GM12878 (cell line): ENCODE results near the gene ARMC2. TPM values are rescaled to one million over a fixed set of nuclear protein-coding genes. Genes with fewer than 3 reads are reported as not detected.

Experiments
- ATAC-seq: fragments of 200-7000 bp; cut with Tn5 transposase; 3 replicates; pipeline ENCODE4 v1.9.1; 2020; ENCODE audit warnings: mild to moderate bottlenecking, moderate library complexity
- BruUV-seq: library from RNA; stranded (reverse); fragments of 400-500 nt; replicated peaks from 2 replicates; lab custom pipeline; 2021; lab: Mats Ljungman, UMichigan
- CTCF ChIA-PET: fragments of 300-600 bp; sonication (Branson Sonifier 250); formaldehyde crosslinking; extraction: SDS; loops from one replicate; lab custom pipeline; 2021; ENCODE audit warnings: inconsistent platforms; lab: Yijun Ruan, JAX
- POLR2A ChIA-PET: fragments of 350-600 bp; formaldehyde crosslinking; extraction: SDS; loops from one replicate; lab custom pipeline; 2021; ENCODE audit warnings: inconsistent platforms; lab: Charles Lee
- RAD21 ChIA-PET: fragments of 300-600 bp; sonication (Branson Sonifier 250); formaldehyde crosslinking; loops from one replicate; lab custom pipeline; 2023; ENCODE audit warnings: antibody characterized with exemption; ENCODE audit not compliant: unreplicated experiment; lab: Charles Lee
- SMC1A ChIA-PET: fragments of 300-600 bp; sonication (Branson Sonifier 250); formaldehyde crosslinking; loops from one replicate; lab custom pipeline; 2023; ENCODE audit not compliant: unreplicated experiment, uncharacterized antibody; lab: Charles Lee
- DNase-seq: peaks from one replicate; pipeline ENCODE4 v3.0.0-alpha.2; 2011; ENCODE audit warnings: low read depth, low spot score
- FAIRE-seq: peaks from 3 replicates; lab custom pipeline; 2011; peaks lifted over from hg19 to GRCh38; lab: Jason Lieb, UNC
- H2AFZ ChIP-seq: 2 replicates; pipeline ENCODE4 v1.6.0; 2011; ENCODE audit warnings: low read depth, low read length, control low read depth; ENCODE audit not compliant: control insufficient read depth
- H3K27ac ChIP-seq: 2 replicates; pipeline ENCODE4 v1.5.1; 2011; ENCODE audit warnings: control low read depth; ENCODE audit not compliant: control insufficient read depth, insufficient read depth
- H3K27me3 ChIP-seq, 2 experiments: replicated peaks in 1 of 2; 2 replicates each; pipeline versions ENCODE4 v1.6.0 to v1.6.1; 2011; ENCODE audit warnings: low read length in 1 of 2; ENCODE audit not compliant: control insufficient read depth in 2 of 2, insufficient read depth in 2 of 2
- H3K36me3 ChIP-seq, 2 experiments: 2 replicates each; pipeline ENCODE4 v1.5.1; 2011; ENCODE audit warnings: low read length in 1 of 2; ENCODE audit not compliant: control insufficient read depth in 2 of 2, insufficient read depth in 2 of 2
- H3K4me1 ChIP-seq: 2 replicates; pipeline ENCODE4 v1.6.1; 2011; ENCODE audit warnings: mild to moderate bottlenecking, low read length, moderate library complexity, mixed read lengths; ENCODE audit not compliant: control insufficient read depth, insufficient read depth
- H3K4me2 ChIP-seq: 2 replicates; pipeline ENCODE4 v1.6.0; 2011; ENCODE audit warnings: control low read depth; ENCODE audit not compliant: control insufficient read depth, insufficient read depth
- H3K4me3 ChIP-seq: fragments of 200-600 bp; sonication (generic); 2 replicates; pipeline ENCODE4 v1.5.1; 2016
- H3K79me2 ChIP-seq: 2 replicates; pipeline ENCODE4 v1.6.0; 2011; ENCODE audit warnings: low read length; ENCODE audit not compliant: control insufficient read depth, insufficient read depth
- H3K9ac ChIP-seq: 2 replicates; pipeline ENCODE4 v1.8.0; 2011; ENCODE audit warnings: low read length, control low read depth, mixed read lengths; ENCODE audit not compliant: control insufficient read depth, insufficient read depth
- H3K9me3 ChIP-seq: replicated peaks from 3 replicates; pipeline ENCODE4 v1.5.1; 2011; ENCODE audit warnings: mild to moderate bottlenecking, low read length; ENCODE audit not compliant: control insufficient read depth, insufficient read depth
- H4K20me1 ChIP-seq: 2 replicates; pipeline ENCODE4 v1.6.0; 2011; ENCODE audit not compliant: control insufficient read depth, insufficient read depth
- CBFB ChIP-seq: IDR thresholded peaks from 2 replicates; pipeline ENCODE4 v1.6.1; 2016; ENCODE audit warnings: antibody characterized with exemption, low read depth
- CHD4 ChIP-seq: fragments of 200-600 bp; sonication (generic); IDR thresholded peaks from 2 replicates; pipeline ENCODE4 v1.6.1; 2016; ENCODE audit warnings: mild to moderate bottlenecking
- ETV6 ChIP-seq, 2 experiments: fragments of 450-650 bp in 1 of 2; IDR thresholded peaks in 1 of 2; conservative IDR thresholded peaks in 1 of 2; 2 replicates each; pipeline ENCODE4 v1.6.1; 2014; ENCODE audit warnings: antibody characterized with exemption in 1 of 2, borderline replicate concordance in 1 of 2, low read depth in 1 of 2, mild to moderate bottlenecking in 1 of 2, moderate library complexity in 1 of 2
- HCFC1 ChIP-seq: fragments of 150-350 bp; IDR thresholded peaks from 2 replicates; pipeline ENCODE4 v1.6.1; 2014; ENCODE audit warnings: low read length
- IRF4 ChIP-seq: IDR thresholded peaks from 2 replicates; pipeline ENCODE4 v1.6.1; 2011; ENCODE audit warnings: low read depth, low read length
- KLF5 ChIP-seq: fragments of 450-650 bp; IDR thresholded peaks from 2 replicates; pipeline ENCODE4 v1.6.1; 2014; ENCODE audit warnings: mild to moderate bottlenecking; ENCODE audit not compliant: partially characterized antibody
- USF2 ChIP-seq: IDR thresholded peaks from 2 replicates; pipeline ENCODE4 v1.6.1; 2011; ENCODE audit warnings: low read depth, low read length, improper control_type of control experiment, borderline replicate concordance
- ZZZ3 ChIP-seq: IDR thresholded peaks from 2 replicates; pipeline ENCODE4 v1.6.1; 2011; ENCODE audit warnings: low read depth; ENCODE audit not compliant: control insufficient read depth, insufficient read length
- WGBS: methylation state at CpG from one replicate; pipeline ENCODE4 v1.1.6; 2016; ENCODE audit warnings: low lambda C conversion rate; ENCODE audit not compliant: insufficient replicate concordance, insufficient coverage; ENCODE audit errors: missing lambda C conversion rate; 5-methylcytosine and 5-hydroxymethylcytosine counted together
- in situ Hi-C: fragments of 300-500 bp; cut with MboI; formaldehyde crosslinking; loops from 9 replicates; pipeline ENCODE4 v1.14.3; 2018; ENCODE audit warnings: mixed read lengths
- intact Hi-C: fragments of 100-400 bp; cut with micrococcal nuclease; formaldehyde crosslinking; loops from one replicate; pipeline ENCODE4 v1.14.2; 2022; ENCODE audit not compliant: unreplicated experiment
- polyA plus RNA-seq, 11 experiments: library from polyadenylated mRNA; depleted of rRNA in 4 of 11; unstranded in 6 of 11; stranded (reverse) in 5 of 11; fragments of >200 nt; fragmentation: Nextera tagmentation in 4 of 11; fragmentation: Illumina TruSeq in 1 of 11; extraction: Ambion mirVana in 4 of 11; extraction: Trizol in 1 of 11; gene quantifications; 1 replicate in 1 of 11; 2 replicates in 10 of 11; pipeline versions ENCODE4 v1.2.1 to v1.2.3, GENCODE V29; 2011 to 2016; ENCODE audit warnings: inconsistent platforms in 2 of 11, missing spikeins in 2 of 11, low read depth in 1 of 11
- total RNA-seq, 4 experiments: library from RNA; depleted of rRNA in 3 of 4; stranded (reverse); fragments of >200 nt in 3 of 4; fragmentation: Illumina TruSeq in 1 of 4; extraction: Trizol in 1 of 4; gene quantifications; 2 replicates each; pipeline versions ENCODE4 v1.2.1 to v1.2.3, GENCODE V29; 2013 to 2021
- TF ChIP-seq, protein P1 (sequence below): fragments of 450-650 bp; formaldehyde crosslinking; IDR thresholded peaks from 2 replicates; pipeline ENCODE4 v1.4.0; 2020; ENCODE audit warnings: mild to moderate bottlenecking, moderate library complexity
- TF ChIP-seq, protein P2 (sequence below): IDR thresholded peaks from 2 replicates; pipeline ENCODE4 v1.6.1; 2011; ENCODE audit warnings: mild to moderate bottlenecking, low read depth, low read length, moderate library complexity; ENCODE audit not compliant: insufficient replicate concordance

Gene ARMC2
- total and polyA plus RNA-seq, 10 of the 15 experiments (the other 5 are each of a cell fraction or from before 2014, with no cell fraction given) = 0.06 to 0.33 (median 0.21) TPM; not detected in 5

GRCh38 chr6:108845145-108845544, 3.1 kb upstream of the ARMC2 start (continued):
- TF ChIP-seq, protein P1, sequence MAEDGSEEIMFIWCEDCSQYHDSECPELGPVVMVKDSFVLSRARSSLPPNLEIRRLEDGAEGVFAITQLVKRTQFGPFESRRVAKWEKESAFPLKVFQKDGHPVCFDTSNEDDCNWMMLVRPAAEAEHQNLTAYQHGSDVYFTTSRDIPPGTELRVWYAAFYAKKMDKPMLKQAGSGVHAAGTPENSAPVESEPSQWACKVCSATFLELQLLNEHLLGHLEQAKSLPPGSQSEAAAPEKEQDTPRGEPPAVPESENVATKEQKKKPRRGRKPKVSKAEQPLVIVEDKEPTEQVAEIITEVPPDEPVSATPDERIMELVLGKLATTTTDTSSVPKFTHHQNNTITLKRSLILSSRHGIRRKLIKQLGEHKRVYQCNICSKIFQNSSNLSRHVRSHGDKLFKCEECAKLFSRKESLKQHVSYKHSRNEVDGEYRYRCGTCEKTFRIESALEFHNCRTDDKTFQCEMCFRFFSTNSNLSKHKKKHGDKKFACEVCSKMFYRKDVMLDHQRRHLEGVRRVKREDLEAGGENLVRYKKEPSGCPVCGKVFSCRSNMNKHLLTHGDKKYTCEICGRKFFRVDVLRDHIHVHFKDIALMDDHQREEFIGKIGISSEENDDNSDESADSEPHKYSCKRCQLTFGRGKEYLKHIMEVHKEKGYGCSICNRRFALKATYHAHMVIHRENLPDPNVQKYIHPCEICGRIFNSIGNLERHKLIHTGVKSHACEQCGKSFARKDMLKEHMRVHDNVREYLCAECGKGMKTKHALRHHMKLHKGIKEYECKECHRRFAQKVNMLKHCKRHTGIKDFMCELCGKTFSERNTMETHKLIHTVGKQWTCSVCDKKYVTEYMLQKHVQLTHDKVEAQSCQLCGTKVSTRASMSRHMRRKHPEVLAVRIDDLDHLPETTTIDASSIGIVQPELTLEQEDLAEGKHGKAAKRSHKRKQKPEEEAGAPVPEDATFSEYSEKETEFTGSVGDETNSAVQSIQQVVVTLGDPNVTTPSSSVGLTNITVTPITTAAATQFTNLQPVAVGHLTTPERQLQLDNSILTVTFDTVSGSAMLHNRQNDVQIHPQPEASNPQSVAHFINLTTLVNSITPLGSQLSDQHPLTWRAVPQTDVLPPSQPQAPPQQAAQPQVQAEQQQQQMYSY (CRISPR knock-in tag) = no peak
- TF ChIP-seq CHD4 (no peak), IRF4 (no peak), ZZZ3 (no peak)

GRCh38 chr6:108846101-108846500, 2.1 kb upstream of the ARMC2 start:
- H3K36me3 ChIP-seq = no peaks in the 10 kb centered on the region
- peaks cover 3 to 14% of the 10 kb centered on the region in 2 experiments; a peak in 3 of 4 replicates for H3K27me3 ChIP-seq
- DNase-seq (no peak), ATAC-seq (no peak), FAIRE-seq (no peak)
- H3K79me2 ChIP-seq = no peaks in the 10 kb centered on the region
- no peaks in the 10 kb centered on the region; the same call in 1 of the 2 replicates for H3K4me1 ChIP-seq
- ChIA-PET RAD21 (interaction anchor here (1.0 kb wide), 1 partner anchor 10 kb away, joined by 3 read pairs; no protein-coding TSS in a partner anchor), SMC1A (interaction anchor here (1.2 to 1.3 kb wide), 2 partner anchors 23 to 225 kb away, joined by 3 to 4 read pairs; no protein-coding TSS in a partner anchor), POLR2A (no interaction called here), CTCF (interaction anchor here (0.5 to 3.7 kb wide), 4 partner anchors 10 to 305 kb away, joined by 3 to 18 read pairs (median 5); no protein-coding TSS in a partner anchor)
- H2AFZ ChIP-seq = no peak overlapping the region
- no peaks in the 10 kb centered on the region; the same call in 2 of the 3 replicates for H3K9me3 ChIP-seq
- H3K9ac ChIP-seq = no peak overlapping the region
- H3K4me2 ChIP-seq = no peak overlapping the region
- no TSS peak for BruUV-seq
- TF ChIP-seq CBFB = no peak
- no peak for TF ChIP-seq HCFC1
- TF ChIP-seq, protein P2, sequence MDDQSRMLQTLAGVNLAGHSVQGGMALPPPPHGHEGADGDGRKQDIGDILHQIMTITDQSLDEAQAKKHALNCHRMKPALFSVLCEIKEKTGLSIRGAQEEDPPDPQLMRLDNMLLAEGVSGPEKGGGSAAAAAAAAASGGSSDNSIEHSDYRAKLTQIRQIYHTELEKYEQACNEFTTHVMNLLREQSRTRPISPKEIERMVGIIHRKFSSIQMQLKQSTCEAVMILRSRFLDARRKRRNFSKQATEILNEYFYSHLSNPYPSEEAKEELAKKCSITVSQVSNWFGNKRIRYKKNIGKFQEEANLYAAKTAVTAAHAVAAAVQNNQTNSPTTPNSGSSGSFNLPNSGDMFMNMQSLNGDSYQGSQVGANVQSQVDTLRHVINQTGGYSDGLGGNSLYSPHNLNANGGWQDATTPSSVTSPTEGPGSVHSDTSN = no peak
- no peak for TF ChIP-seq USF2
- no peak for TF ChIP-seq KLF5
- TF ChIP-seq ETV6 (conservative IDR thresholded peaks at IDR 0.05 in 1 of 2, IDR thresholded peaks at IDR 0.05 in 1 of 2; ENCODE audit: borderline replicate concordance in 1 of 2, low read depth in 1 of 2) = no peak
- WGBS = 7% methylated on average over 5 of the region's 5 CpGs
- no peak overlapping the region for H3K4me3 ChIP-seq
- no peaks in the 10 kb centered on the region for H4K20me1 ChIP-seq
- intact Hi-C loops = no loop called here
- in situ Hi-C loops = no loop called here
- H3K27ac ChIP-seq = no peak overlapping the region
